Tibial artery (tissue), 4 donors: ENCODE measurements around the gene CCDC68.

Experiments
- DNase-seq, 2 donors: peaks; one replicate each; pipeline ENCODE4 v3.0.0-alpha.2; 2019
- H3K27ac ChIP-seq, 2 donors: fragments of 200-600 bp; sonication (generic) in 1 of 2; 1 replicate in 1 of 2; 2 replicates in 1 of 2; pipeline ENCODE4 v1.5.1; 2018 to 2019; ENCODE audit warnings: mild to moderate bottlenecking in 1 of 2
- H3K27me3 ChIP-seq, 2 donors: fragments of 200-600 bp; sonication (generic) in 1 of 2; one replicate each; pipeline versions ENCODE4 v1.5.1 to v1.6.0; 2016 to 2019
- H3K36me3 ChIP-seq, 3 donors: fragments of 200-600 bp; sonication (generic) in 2 of 3; one replicate each; pipeline ENCODE4 v1.5.1; 2016 to 2019; ENCODE audit warnings: mild to moderate bottlenecking in 2 of 3
- H3K4me1 ChIP-seq, 4 donors: fragments of 200-600 bp; sonication (generic) in 2 of 4; 1 replicate in 3 of 4; 2 replicates in 1 of 4; pipeline ENCODE4 v1.5.1; 2016 to 2019
- H3K4me3 ChIP-seq, 2 donors: fragments of 200-600 bp; sonication (generic) in 1 of 2; 1 replicate in 1 of 2; 2 replicates in 1 of 2; pipeline ENCODE4 v1.5.1; 2018 to 2019; ENCODE audit warnings: mild to moderate bottlenecking in 2 of 2
- H3K9me3 ChIP-seq, 3 donors: fragments of 200-600 bp; sonication (generic) in 1 of 3; one replicate each; pipeline ENCODE4 v1.5.1; 2016 to 2019
- intact Hi-C: fragments of 100-400 bp; cut with DNase I; formaldehyde crosslinking; loops from one replicate; pipeline ENCODE4 v1.15.0; 2023; ENCODE audit warnings: low total_unique reads
- TF ChIP-seq, protein P1 (sequence below), 2 experiments: fragments of 200-600 bp in 1 of 2; fragments of 450-650 bp in 1 of 2; IDR thresholded peaks; one replicate each; pipeline ENCODE4 v1.5.1; 2017 to 2019; ENCODE audit warnings: antibody characterized with exemption in 2 of 2, mild to moderate bottlenecking in 1 of 2, moderate library complexity in 1 of 2

Gene CCDC68

DNA sequence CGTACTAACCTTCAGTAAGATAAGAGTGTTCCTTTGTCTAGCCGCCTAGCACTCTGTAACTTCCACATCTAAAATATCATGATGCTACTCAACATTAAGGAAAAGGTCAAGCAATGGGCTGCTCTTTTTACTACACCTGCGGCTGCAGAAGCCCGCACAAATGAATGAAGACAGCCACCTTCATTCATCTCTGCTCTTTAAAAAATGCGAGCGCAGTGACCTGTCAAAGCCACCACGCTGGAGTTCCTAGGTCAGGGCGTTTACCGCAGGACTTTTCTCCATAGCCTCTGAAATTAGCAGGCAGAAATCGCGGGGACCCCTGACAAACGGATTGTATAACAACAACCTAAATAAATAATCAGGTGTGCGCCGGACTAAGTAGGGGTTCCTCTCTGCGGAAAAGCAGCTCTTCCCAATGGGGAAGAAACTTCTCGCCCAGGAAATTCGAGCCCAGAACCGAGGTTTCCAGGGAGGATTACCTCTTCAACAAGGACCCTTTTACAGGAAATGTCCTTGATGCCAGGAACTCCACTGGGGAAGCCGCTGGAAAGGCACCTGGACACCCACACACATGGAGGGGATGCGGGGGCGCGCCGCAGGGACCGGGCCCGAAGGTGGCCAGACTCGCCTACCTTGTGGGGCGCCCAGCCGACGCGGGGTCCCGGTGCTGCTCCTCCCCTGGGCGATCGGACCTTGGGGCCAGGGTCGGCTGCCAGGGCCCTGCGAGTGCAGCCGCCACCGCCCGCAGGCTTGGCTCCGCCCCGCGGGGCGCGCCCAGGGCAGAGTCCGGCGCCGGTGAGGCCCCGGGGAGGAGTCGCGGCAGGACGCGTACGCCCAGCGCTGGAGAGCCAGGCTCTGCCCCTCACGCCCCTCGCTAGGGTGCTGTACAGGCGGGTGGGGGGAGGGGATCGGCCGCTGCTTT is at the start of gene CCDC68:
Gene CCDC68, minus strand, starts transcription at position 758 of the 922 bp plus-strand sequence. CDS start 16,670 bp downstream, outside the sequence.
- peak within 1 kb of the TSS; percentile 35 for H3K4me3 ChIP-seq
- TF ChIP-seq, protein P1, sequence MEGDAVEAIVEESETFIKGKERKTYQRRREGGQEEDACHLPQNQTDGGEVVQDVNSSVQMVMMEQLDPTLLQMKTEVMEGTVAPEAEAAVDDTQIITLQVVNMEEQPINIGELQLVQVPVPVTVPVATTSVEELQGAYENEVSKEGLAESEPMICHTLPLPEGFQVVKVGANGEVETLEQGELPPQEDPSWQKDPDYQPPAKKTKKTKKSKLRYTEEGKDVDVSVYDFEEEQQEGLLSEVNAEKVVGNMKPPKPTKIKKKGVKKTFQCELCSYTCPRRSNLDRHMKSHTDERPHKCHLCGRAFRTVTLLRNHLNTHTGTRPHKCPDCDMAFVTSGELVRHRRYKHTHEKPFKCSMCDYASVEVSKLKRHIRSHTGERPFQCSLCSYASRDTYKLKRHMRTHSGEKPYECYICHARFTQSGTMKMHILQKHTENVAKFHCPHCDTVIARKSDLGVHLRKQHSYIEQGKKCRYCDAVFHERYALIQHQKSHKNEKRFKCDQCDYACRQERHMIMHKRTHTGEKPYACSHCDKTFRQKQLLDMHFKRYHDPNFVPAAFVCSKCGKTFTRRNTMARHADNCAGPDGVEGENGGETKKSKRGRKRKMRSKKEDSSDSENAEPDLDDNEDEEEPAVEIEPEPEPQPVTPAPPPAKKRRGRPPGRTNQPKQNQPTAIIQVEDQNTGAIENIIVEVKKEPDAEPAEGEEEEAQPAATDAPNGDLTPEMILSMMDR (IDR thresholded peaks at IDR 0.05), result no peak
- no peak within 1 kb of the TSS for H3K27ac ChIP-seq

GRCh38 chr18:55007602-55008001 is 48.3 kb upstream of the CCDC68 start:
- no peak overlapping the region for H3K4me3 ChIP-seq
- H3K27me3 ChIP-seq, result no peaks in the 10 kb centered on the region
- no peaks in the 10 kb centered on the region for H3K9me3 ChIP-seq
- no peaks in the 10 kb centered on the region for H3K36me3 ChIP-seq
- DNase-seq, result no peak
- no peaks in the 10 kb centered on the region for H3K4me1 ChIP-seq
- no peak overlapping the region for H3K27ac ChIP-seq
- TF ChIP-seq, protein P1 (IDR thresholded peaks at IDR 0.05), result no peak
- intact Hi-C loops, result no loop called here

More for the DNA sequence above, at the start of gene CCDC68:
- Histone ChIP-seq H3K9me3 (no peaks in the 10 kb centered on the region), H3K36me3 (no peaks in the 10 kb centered on the region), H3K4me1 (no peaks in the 10 kb centered on the region), H3K27me3 (peaks cover 0 to 7% of the 10 kb centered on the region in 2 donors)
- intact Hi-C loops, result no loop called here
- DNase-seq, result no peak

DNA sequence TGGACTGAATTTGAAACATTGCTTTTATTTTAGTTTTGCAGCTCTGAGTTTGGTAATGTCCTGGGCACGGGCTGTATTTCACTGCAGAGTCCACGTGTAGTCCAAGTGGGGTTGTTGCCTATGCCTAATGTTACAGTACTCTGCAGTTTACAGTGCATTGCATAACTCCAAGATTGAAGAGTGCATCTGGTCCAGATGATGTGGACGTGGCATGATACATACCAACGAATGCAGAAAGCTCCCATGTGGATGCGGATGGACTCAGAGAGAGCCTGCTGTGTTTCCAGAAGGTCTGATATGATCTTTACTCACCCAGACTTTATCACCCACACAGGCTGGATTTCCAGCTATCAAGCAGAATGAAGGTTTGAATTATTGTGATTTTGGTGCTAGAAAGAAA is 44.4 kb upstream of the CCDC68 start:
- DNase-seq, result no peak
- H3K4me3 ChIP-seq, result no peak overlapping the region
- H3K27ac ChIP-seq, result no peak overlapping the region
- H3K4me1 ChIP-seq, result no peaks in the 10 kb centered on the region
- no peaks in the 10 kb centered on the region for H3K36me3 ChIP-seq
- intact Hi-C loops, result no loop called here
- TF ChIP-seq, protein P1 (IDR thresholded peaks at IDR 0.05), result no peak
- H3K27me3 ChIP-seq, result no peaks in the 10 kb centered on the region
- H3K9me3 ChIP-seq, result no peaks in the 10 kb centered on the region

DNA sequence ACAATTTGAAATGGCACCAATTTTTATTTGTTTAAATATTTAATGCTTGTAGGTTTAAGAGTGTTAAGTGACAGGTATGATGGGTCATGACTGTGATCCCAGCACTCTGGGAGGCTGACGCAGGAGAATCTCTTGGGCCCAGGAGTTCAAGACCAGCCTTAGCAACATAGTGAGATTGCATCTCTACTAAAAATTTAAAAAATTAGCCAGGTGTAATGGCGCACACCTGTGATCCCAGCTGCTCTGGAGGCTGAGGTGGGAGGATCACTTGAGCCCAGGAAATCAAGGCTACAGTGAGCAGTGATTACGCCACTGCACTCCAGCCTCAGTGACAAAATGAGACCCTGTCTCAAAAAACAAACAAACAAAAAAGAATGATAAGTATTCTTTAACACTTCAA is 43.0 kb upstream of the CCDC68 start:
- H3K36me3 ChIP-seq, result no peaks in the 10 kb centered on the region
- TF ChIP-seq, protein P1 (IDR thresholded peaks at IDR 0.05), result no peak
- no peak overlapping the region for H3K4me3 ChIP-seq
- no peak overlapping the region for H3K27ac ChIP-seq
- intact Hi-C loops, result no loop called here
- no peak for DNase-seq
- no peaks in the 10 kb centered on the region for H3K27me3 ChIP-seq
- no peaks in the 10 kb centered on the region for H3K9me3 ChIP-seq
- H3K4me1 ChIP-seq, result no peaks in the 10 kb centered on the region

DNA sequence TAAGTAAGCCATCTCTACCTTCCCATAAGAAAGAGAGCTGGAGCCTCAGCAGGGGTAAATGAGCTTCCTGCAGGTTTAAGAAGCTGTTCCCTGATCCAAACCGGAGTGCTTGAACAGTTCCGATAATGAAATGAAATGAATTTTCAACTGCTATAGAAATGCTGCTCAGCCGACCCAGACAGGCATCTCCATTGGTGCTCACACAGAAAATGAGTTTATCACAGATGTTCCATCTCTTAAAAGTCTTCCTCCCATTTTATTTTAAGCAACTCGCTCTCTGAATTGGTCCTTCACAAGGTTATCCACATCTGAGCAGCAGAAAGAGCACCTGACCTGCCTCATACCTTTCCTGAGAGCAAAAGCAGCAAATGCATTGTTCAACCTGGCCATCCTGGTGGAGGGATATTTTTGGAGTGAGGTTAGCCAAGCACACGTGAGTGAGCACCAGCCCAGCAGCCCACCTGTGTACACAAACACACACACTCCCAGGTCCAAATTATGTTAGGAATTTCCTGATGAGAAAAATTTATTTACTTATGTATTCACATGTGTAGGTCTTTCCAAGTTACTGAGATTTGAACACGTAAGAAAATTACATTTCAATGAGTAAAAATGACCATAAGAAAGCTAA is 42.2 kb upstream of the CCDC68 start:
- Histone ChIP-seq H3K9me3 (no peaks in the 10 kb centered on the region), H3K27me3 (no peaks in the 10 kb centered on the region), H3K36me3 (no peaks in the 10 kb centered on the region), H3K4me3 (no peak overlapping the region), H3K4me1 (no peaks in the 10 kb centered on the region), H3K27ac (no peak overlapping the region)
- TF ChIP-seq, protein P1 (IDR thresholded peaks at IDR 0.05), result no peak
- DNase-seq, result no peak
- intact Hi-C loops, result no loop called here
